SK-N-SH (cell line): ENCODE results near the gene SUGP2. TPM values are rescaled to one million over a fixed set of nuclear protein-coding genes. Genes with fewer than 3 reads are reported as not detected.

ENCODE experiments used
- CTCF ChIA-PET: fragments of 300-600, 350-600 bp; formaldehyde crosslinking; extraction: SDS; loops from one replicate; lab custom pipeline; 2021; lab: Yijun Ruan, JAX
- POLR2A ChIA-PET: fragments of 350-600 bp; sonication (Branson Sonifier 250); formaldehyde crosslinking; extraction: SDS; loops from one replicate; lab custom pipeline; 2020; ENCODE audit warnings: antibody characterized with exemption, inconsistent platforms; lab: Yijun Ruan, JAX
- DNase-seq: peaks from one replicate; pipeline ENCODE4 v3.0.0; 2012
- H2AFZ ChIP-seq: fragments of 200-600 bp; sonication (generic); 2 replicates; pipeline ENCODE4 v1.8.1; 2016; ENCODE audit warnings: antibody characterized with exemption, mild to moderate bottlenecking, low read depth
- H3F3A ChIP-seq: fragments of 200-600 bp; sonication (generic); replicated peaks from 2 replicates; pipeline ENCODE3; 2016; ENCODE audit warnings: antibody characterized with exemption, mild to moderate bottlenecking; ENCODE audit not compliant: insufficient read depth
- H3K27ac ChIP-seq, 2 experiments: fragments of 200-500 bp in 1 of 2; fragments of 200-600 bp in 1 of 2; sonication (Bioruptor generic) in 1 of 2; sonication (generic), shearing (Covaris generic) in 1 of 2; 2 replicates each; pipeline versions ENCODE4 v1.5.1 to v1.6.1; 2014 to 2016; ENCODE audit warnings: low read depth in 2 of 2, inconsistent platforms in 1 of 2, low read length in 1 of 2, mild to moderate bottlenecking in 1 of 2, mixed read lengths in 1 of 2
- H3K27me3 ChIP-seq: fragments of 200-600 bp; sonication (generic), shearing (Covaris generic); 2 replicates; pipeline ENCODE4 v1.6.1; 2016; ENCODE audit warnings: mixed run types; ENCODE audit not compliant: insufficient read depth
- H3K36me3 ChIP-seq, 2 experiments: fragments of 200-500 bp in 1 of 2; fragments of 200-600 bp in 1 of 2; sonication (Bioruptor generic) in 1 of 2; sonication (generic) in 1 of 2; replicated peaks in 1 of 2; 2 replicates each; pipeline versions ENCODE3 to v1.5.1; 2014 to 2016; ENCODE audit warnings: low read length in 1 of 2, mild to moderate bottlenecking in 1 of 2; ENCODE audit not compliant: insufficient read depth in 2 of 2, control insufficient read depth in 1 of 2
- H3K4me1 ChIP-seq, 2 experiments: fragments of 200-500 bp in 1 of 2; fragments of 200-600 bp in 1 of 2; sonication (Bioruptor generic) in 1 of 2; sonication (generic), shearing (Covaris generic) in 1 of 2; 2 replicates each; pipeline versions ENCODE4 v1.5.1 to v1.6.1; 2014 to 2016; ENCODE audit warnings: low read depth in 1 of 2, low read length in 1 of 2, mixed run types in 1 of 2; ENCODE audit not compliant: insufficient read depth in 2 of 2, control insufficient read depth in 1 of 2
- H3K4me2 ChIP-seq: fragments of 200-600 bp; sonication (generic), shearing (Covaris generic); 2 replicates; pipeline ENCODE4 v1.6.1; 2017; ENCODE audit warnings: mixed run types
- H3K4me3 ChIP-seq, 2 experiments: fragments of 200-500 bp in 1 of 2; fragments of 200-600 bp in 1 of 2; sonication (Bioruptor generic) in 1 of 2; sonication (generic), shearing (Covaris generic) in 1 of 2; 2 replicates each; pipeline versions ENCODE4 v1.5.1 to v1.8.1; 2014 to 2016; ENCODE audit warnings: low read depth in 2 of 2, inconsistent platforms in 1 of 2, low read length in 1 of 2, mild to moderate bottlenecking in 1 of 2, mixed read lengths in 1 of 2, moderate library complexity in 1 of 2
- H3K79me2 ChIP-seq: fragments of 200-600 bp; sonication (generic); 2 replicates; pipeline ENCODE4 v1.8.1; 2017; ENCODE audit warnings: mild to moderate bottlenecking; ENCODE audit not compliant: insufficient read depth
- H3K9ac ChIP-seq: fragments of 200-600 bp; sonication (generic); 2 replicates; pipeline ENCODE4 v1.6.1; 2017; ENCODE audit warnings: mixed run types
- H3K9me2 ChIP-seq: fragments of 200-600 bp; sonication (generic); 2 replicates; pipeline ENCODE4 v1.6.1; 2017; ENCODE audit warnings: mixed run types
- H3K9me3 ChIP-seq: fragments of 200-600 bp; sonication (generic); 2 replicates; pipeline ENCODE4 v1.6.1; 2017; ENCODE audit warnings: mixed run types, mild to moderate bottlenecking, moderate library complexity
- H4K20me1 ChIP-seq: fragments of 200-600 bp; sonication (generic); 2 replicates; pipeline ENCODE4 v1.6.1; 2017; ENCODE audit warnings: mild to moderate bottlenecking, mixed run types; ENCODE audit not compliant: insufficient read depth
- ELF1 ChIP-seq: IDR thresholded peaks from 2 replicates; pipeline ENCODE4 v1.4.0; 2012
- FOSL2 ChIP-seq: IDR thresholded peaks from 2 replicates; pipeline ENCODE4 v1.4.0; 2012; ENCODE audit warnings: low read depth, mild to moderate bottlenecking, moderate library complexity, borderline replicate concordance
- FOXM1 ChIP-seq: IDR thresholded peaks from 2 replicates; pipeline ENCODE4 v1.4.0; 2012; ENCODE audit warnings: low read depth, mild to moderate bottlenecking
- GABPA ChIP-seq: IDR thresholded peaks from 2 replicates; pipeline ENCODE4 v1.4.0; 2012; ENCODE audit warnings: low read depth, mild to moderate bottlenecking
- IRF3 ChIP-seq: fragments of 150-350 bp; IDR thresholded peaks from 2 replicates; pipeline ENCODE4 v1.6.1; 2016; ENCODE audit warnings: mild to moderate bottlenecking, low read depth, low read length
- JUND ChIP-seq: IDR thresholded peaks from 2 replicates; pipeline ENCODE4 v1.4.0; 2012
- NRF1 ChIP-seq: IDR thresholded peaks from 2 replicates; pipeline ENCODE4 v1.6.1; 2012; ENCODE audit warnings: low read depth, mild to moderate bottlenecking, low read length
- POLR2AphosphoS5 ChIP-seq: IDR thresholded peaks from 2 replicates; pipeline ENCODE4 v1.6.1; 2012; ENCODE audit warnings: low read depth, low read length
- RCOR1 ChIP-seq: fragments of 150-350 bp; IDR thresholded peaks from 2 replicates; pipeline ENCODE4 v1.6.1; 2017; ENCODE audit warnings: antibody characterized with exemption, low read length
- REST ChIP-seq: IDR thresholded peaks from 2 replicates; pipeline ENCODE4 v1.6.1; 2012; ENCODE audit warnings: mild to moderate bottlenecking, low read depth, low read length, moderate library complexity
- TAF1 ChIP-seq: IDR thresholded peaks from 2 replicates; pipeline ENCODE4 v1.6.1; 2012; ENCODE audit warnings: low read depth, mild to moderate bottlenecking, low read length, moderate library complexity, borderline replicate concordance
- TCF12 ChIP-seq: IDR thresholded peaks from 2 replicates; pipeline ENCODE4 v1.4.0; 2012
- USF2 ChIP-seq: fragments of 150-350 bp; IDR thresholded peaks from 2 replicates; pipeline ENCODE4 v1.6.1; 2017; ENCODE audit warnings: antibody characterized with exemption, low read length, low read depth, borderline replicate concordance
- ZBTB33 ChIP-seq: IDR thresholded peaks from 2 replicates; pipeline ENCODE4 v1.4.0; 2012; ENCODE audit warnings: low read depth, borderline replicate concordance
- whole genome bisulfite sequencing: methylation state at CpG from one replicate; pipeline ENCODE4 v1.1.6; 2017; ENCODE audit warnings: low lambda C conversion rate; 5-methylcytosine and 5-hydroxymethylcytosine counted together
- polyA plus RNA-seq, 3 experiments: library from polyadenylated mRNA; depleted of rRNA; stranded (reverse); fragments of >200 nt; gene quantifications; 2 replicates each; pipeline ENCODE4 v1.2.3, GENCODE V29; 2012

The SUGP2 gene
- polyA plus RNA-seq, 1 of the 3 experiments (the other 2 are of a cell fraction): 56.3 TPM

GRCh38 chr19:19076476-19076875 is 43.2 kb upstream of the SUGP2 start:
- no CpG with 5 or more reads among the region's 1 CpG for WGBS
- CTCF ChIA-PET: interaction anchor here (0.5 to 1.2 kb wide), 3 partner anchors 69 to 149 kb away, joined by 3 read pairs; no protein-coding TSS in a partner anchor
- no peaks in the 10 kb centered on the region for H3K27me3 ChIP-seq
- H3F3A ChIP-seq: no peaks in the 10 kb centered on the region
- no peak overlapping the region for H2AFZ ChIP-seq
- peaks cover 0 to 8% of the 10 kb centered on the region in 2 experiments; a peak in 1 of 4 replicates for H3K4me1 ChIP-seq
- DNase-seq: no peak
- no peaks in the 10 kb centered on the region for H3K36me3 ChIP-seq
- no peaks in the 10 kb centered on the region for H3K9me2 ChIP-seq
- H3K4me3 ChIP-seq: no peak overlapping the region
- H3K27ac ChIP-seq: no peak overlapping the region
- H3K9ac ChIP-seq: no peak overlapping the region
- H3K9me3 ChIP-seq: no peaks in the 10 kb centered on the region
- no peaks in the 10 kb centered on the region for H3K79me2 ChIP-seq
- no peaks in the 10 kb centered on the region for H4K20me1 ChIP-seq
- TF ChIP-seq TAF1: no peak
- no peak for TF ChIP-seq JUND
- no peak for TF ChIP-seq RCOR1
- TF ChIP-seq TCF12: no peak
- TF ChIP-seq REST: no peak
- no peak for TF ChIP-seq POLR2AphosphoS5
- TF ChIP-seq ZBTB33: no peak
- no peak for TF ChIP-seq FOSL2
- TF ChIP-seq USF2: no peak
- TF ChIP-seq ELF1: no peak
- TF ChIP-seq NRF1: no peak
- no peak for TF ChIP-seq FOXM1
- no peak for TF ChIP-seq GABPA
- TF ChIP-seq IRF3: no peak
- POLR2A ChIA-PET: interaction anchor here (0.6 kb wide), 1 partner anchor 8 kb away, joined by 3 read pairs; no protein-coding TSS in a partner anchor
- no peak overlapping the region for H3K4me2 ChIP-seq
